CD4-positive, alpha-beta memory T cell (primary cell): Measurements from ENCODE around the gene RCBTB1. TPM values are rescaled to one million over a fixed set of nuclear protein-coding genes. Genes with fewer than 3 reads are reported as not detected.
"Not testable (repeated sequence)": the region's sequence is repeated elsewhere in the genome, so short reads cannot be mapped to it uniquely, and the experiment has no call there.

Experiments
- CTCF ChIA-PET: fragments of 350-600 bp; sonication (Branson Sonifier 250); formaldehyde crosslinking; loops from one replicate; lab custom pipeline; 2021; ENCODE audit warnings: inconsistent platforms; ENCODE audit not compliant: partially characterized antibody; lab: Charles Lee
- POLR2A ChIA-PET: fragments of 350-600 bp; sonication (Branson Sonifier 250); formaldehyde crosslinking; loops from one replicate; lab custom pipeline; 2021; ENCODE audit not compliant: partially characterized antibody; lab: Charles Lee
- DNase-seq, 5 donors: peaks; one replicate each; pipeline versions ENCODE4 v3.0.0 to v3.0.0-alpha.2; 2020 to 2022; ENCODE audit warnings: mixed read lengths in 1 of 5
- H3K27ac ChIP-seq: one replicate; pipeline ENCODE4 v1.7.0; 2013; ENCODE audit warnings: low read depth, low read length
- H3K27me3 ChIP-seq: 2 replicates; pipeline ENCODE4 v1.7.0; 2013; ENCODE audit warnings: mild to moderate bottlenecking, low read length, moderate library complexity; ENCODE audit not compliant: insufficient read depth
- H3K36me3 ChIP-seq: 2 replicates; pipeline ENCODE4 v1.7.0; 2013; ENCODE audit warnings: mild to moderate bottlenecking, low read length, moderate library complexity; ENCODE audit not compliant: insufficient read depth
- H3K4me1 ChIP-seq: 2 replicates; pipeline ENCODE4 v1.7.0; 2013; ENCODE audit warnings: mild to moderate bottlenecking, low read length, moderate library complexity; ENCODE audit not compliant: insufficient read depth
- H3K4me3 ChIP-seq, 2 donors: one replicate each; pipeline ENCODE4 v1.7.0; 2013; ENCODE audit warnings: low read length in 2 of 2, mild to moderate bottlenecking in 1 of 2
- H3K9me3 ChIP-seq, 2 donors: one replicate each; pipeline ENCODE4 v1.7.0; 2013; ENCODE audit warnings: low read length in 2 of 2, control low read depth in 1 of 2; ENCODE audit not compliant: control insufficient read depth in 1 of 2
- H3K27ac Mint-ChIP-seq, 7 donors: one replicate each; pipeline ENCODE4 v1.8.0; 2020 to 2021; ENCODE audit warnings: mixed read lengths in 7 of 7, mild to moderate bottlenecking in 6 of 7, inconsistent platforms in 3 of 7, moderate library complexity in 3 of 7
- H3K27me3 Mint-ChIP-seq, 2 donors: one replicate each; pipeline ENCODE4 v1.8.0; 2020 to 2021; ENCODE audit warnings: mixed read lengths in 2 of 2
- H3K36me3 Mint-ChIP-seq, 2 donors: one replicate each; pipeline ENCODE4 v1.8.0; 2020 to 2021; ENCODE audit warnings: mixed read lengths in 2 of 2, inconsistent platforms in 1 of 2, mild to moderate bottlenecking in 1 of 2
- H3K4me1 Mint-ChIP-seq, 4 donors: one replicate each; pipeline ENCODE4 v1.8.0; 2020 to 2021; ENCODE audit warnings: mixed read lengths in 4 of 4, mild to moderate bottlenecking in 1 of 4
- H3K4me3 Mint-ChIP-seq, 8 donors: one replicate each; pipeline ENCODE4 v1.8.0; 2020 to 2021; ENCODE audit warnings: mixed read lengths in 8 of 8, mild to moderate bottlenecking in 7 of 8, moderate library complexity in 6 of 8, inconsistent platforms in 3 of 8
- H3K9me3 Mint-ChIP-seq, 8 donors: one replicate each; pipeline ENCODE4 v1.8.0; 2020 to 2021; ENCODE audit warnings: mixed read lengths in 8 of 8, mild to moderate bottlenecking in 5 of 8, inconsistent platforms in 3 of 8, moderate library complexity in 1 of 8
- intact Hi-C: fragments of 100-400 bp; cut with micrococcal nuclease; formaldehyde crosslinking; loops from one replicate; pipeline ENCODE4 v1.15.1; 2023
- polyA plus RNA-seq, 2 donors: library from polyadenylated mRNA; unstranded; fragments of 300-500 nt; fragmentation: Illumina TruSeq; gene quantifications; one replicate each; pipeline ENCODE4 v1.2.3, GENCODE V29; 2021
- total RNA-seq, 2 experiments: library from RNA; stranded (reverse); gene quantifications; one replicate each; pipeline ENCODE4 v1.2.3, GENCODE V29; 2021

RCBTB1 gene
- total and polyA plus RNA-seq, 4 experiments from 2014 or later, result 11.2 to 21.3 (median 17.4) TPM

DNA sequence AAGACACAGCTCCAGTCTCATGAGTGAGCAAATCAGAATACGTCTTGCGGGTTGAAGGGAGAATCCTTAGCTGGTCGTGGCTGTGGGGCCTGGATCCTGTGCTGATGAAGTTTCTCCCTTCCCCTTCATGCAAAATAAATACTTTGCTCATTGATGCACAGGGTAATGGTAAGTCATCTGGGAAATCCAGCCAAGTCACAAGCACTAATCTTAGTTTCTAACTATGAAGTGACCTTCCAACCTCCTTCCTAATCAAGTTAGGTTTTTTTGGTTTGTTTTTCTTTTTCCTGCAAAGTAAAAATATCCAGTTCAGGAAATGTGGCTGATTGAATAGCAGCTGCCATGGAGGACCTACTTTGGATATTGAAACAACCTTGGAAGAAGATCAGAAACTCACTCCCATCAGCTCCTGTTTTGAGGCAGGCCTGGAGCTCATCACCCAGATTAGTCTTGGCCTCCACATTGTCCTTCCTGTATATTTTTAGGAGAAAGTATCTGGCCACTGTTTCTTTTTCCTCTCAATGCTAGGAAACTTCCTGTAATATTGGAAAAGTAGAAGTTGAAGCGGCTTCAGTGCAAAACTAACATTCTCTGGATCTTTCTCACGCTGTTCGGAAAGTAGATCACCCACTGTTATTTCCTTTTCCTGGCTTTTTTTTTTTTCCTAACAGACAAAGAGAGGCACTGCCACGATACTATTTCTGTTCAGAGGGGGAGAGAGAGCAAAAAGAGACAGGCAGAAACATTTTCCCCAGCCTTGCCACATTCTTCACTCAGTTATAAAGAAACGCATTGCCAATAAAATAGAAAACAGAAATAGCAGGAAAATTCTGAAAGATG, 30.7 kb upstream of the RCBTB1 start:
- intact Hi-C loops, result no loop called here
- Histone ChIP-seq H3K4me1 (no peaks in the 10 kb centered on the region), H3K4me3 (no peak overlapping the region), H3K36me3 (no peaks in the 10 kb centered on the region), H3K27me3 (no peaks in the 10 kb centered on the region), H3K27ac (no peak overlapping the region), H3K9me3 (no peaks in the 10 kb centered on the region)
- Mint-ChIP-seq H3K36me3 (peaks cover 3 to 6% of the 10 kb centered on the region in 2 donors), H3K4me1 (peaks cover 0 to 3% (median 0%) of the 10 kb centered on the region in 4 donors), H3K9me3 (peaks cover 0 to 14% (median 6%) of the 10 kb centered on the region in 8 donors), H3K27me3 (peaks cover 3 to 4% of the 10 kb centered on the region in 2 donors), H3K4me3 (no peak overlapping the region), H3K27ac (peak overlapping the region in 1 of 7 donors; percentile 4)
- ChIA-PET CTCF (interaction anchor here (1.2 kb wide), 1 partner anchor 9 kb away, joined by 6 read pairs; no protein-coding TSS in a partner anchor), POLR2A (no interaction called here)
- DNase-seq, result no peak

DNA sequence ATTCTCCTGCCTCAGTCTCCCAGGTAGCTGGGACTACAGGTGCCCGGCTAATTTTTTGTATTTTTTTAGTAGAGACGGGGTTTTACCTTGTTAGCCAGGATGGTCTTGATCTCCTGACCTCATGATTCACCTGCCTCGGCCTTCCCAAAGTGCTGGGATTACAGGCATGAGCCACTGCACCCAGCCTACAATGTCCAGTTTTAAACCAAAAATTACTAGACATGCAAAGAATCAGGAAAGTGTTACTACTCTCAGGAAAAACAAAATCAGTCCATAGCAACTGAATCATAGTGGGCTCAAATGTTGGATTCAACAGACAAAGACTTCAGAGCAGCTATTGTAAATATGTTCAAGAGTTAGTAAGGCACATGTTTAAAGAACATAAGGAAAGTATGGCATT, 26.7 kb upstream of the RCBTB1 start:
- intact Hi-C loops, result not testable (repeated sequence)

DNA sequence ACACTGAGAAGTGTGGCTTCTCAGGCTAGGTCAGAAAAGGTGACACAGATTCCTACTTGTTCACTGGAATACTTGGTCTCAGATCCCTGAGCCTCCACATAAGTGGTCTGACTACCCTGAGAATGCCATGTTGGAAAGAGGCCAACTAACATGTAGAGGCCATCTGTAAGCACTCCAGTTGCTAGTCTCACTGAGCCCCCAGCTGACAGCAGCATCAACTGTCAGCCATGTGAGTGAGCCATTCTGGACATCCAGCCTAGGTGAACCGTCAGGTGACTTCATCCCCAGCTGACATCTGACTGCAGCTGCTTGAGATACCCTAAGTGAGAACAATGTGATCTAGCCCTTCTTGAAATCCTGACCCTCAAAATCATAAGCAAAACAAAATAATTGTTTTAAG, 24.8 kb upstream of the RCBTB1 start:
- Mint-ChIP-seq H3K4me3 (peak overlapping the region in 1 of 8 donors; percentile 6), H3K4me1 (peaks cover 2 to 5% (median 3%) of the 10 kb centered on the region in 4 donors)

More for the DNA sequence above, 26.7 kb upstream of the RCBTB1 start:
- not testable (repeated sequence) for H3K4me1 Mint-ChIP-seq, H3K4me3 ChIP-seq, H3K36me3 ChIP-seq, DNase-seq, H3K4me3 Mint-ChIP-seq, H3K27ac ChIP-seq, H3K27me3 Mint-ChIP-seq, H3K36me3 Mint-ChIP-seq, H3K9me3 ChIP-seq, H3K27me3 ChIP-seq, H3K4me1 ChIP-seq, H3K27ac Mint-ChIP-seq
- peaks cover 0 to 14% (median 7%) of the 10 kb centered on the region in 8 donors for H3K9me3 Mint-ChIP-seq
- CTCF ChIA-PET, result interaction anchor here (0.8 to 1.1 kb wide), 4 partner anchors 230 to 317 kb away, joined by 3 to 4 read pairs (median 3); no protein-coding TSS in a partner anchor
- POLR2A ChIA-PET, result interaction anchor here (0.5 kb wide), 1 partner anchor 1517 kb away, joined by 3 read pairs; no protein-coding TSS in a partner anchor

DNA sequence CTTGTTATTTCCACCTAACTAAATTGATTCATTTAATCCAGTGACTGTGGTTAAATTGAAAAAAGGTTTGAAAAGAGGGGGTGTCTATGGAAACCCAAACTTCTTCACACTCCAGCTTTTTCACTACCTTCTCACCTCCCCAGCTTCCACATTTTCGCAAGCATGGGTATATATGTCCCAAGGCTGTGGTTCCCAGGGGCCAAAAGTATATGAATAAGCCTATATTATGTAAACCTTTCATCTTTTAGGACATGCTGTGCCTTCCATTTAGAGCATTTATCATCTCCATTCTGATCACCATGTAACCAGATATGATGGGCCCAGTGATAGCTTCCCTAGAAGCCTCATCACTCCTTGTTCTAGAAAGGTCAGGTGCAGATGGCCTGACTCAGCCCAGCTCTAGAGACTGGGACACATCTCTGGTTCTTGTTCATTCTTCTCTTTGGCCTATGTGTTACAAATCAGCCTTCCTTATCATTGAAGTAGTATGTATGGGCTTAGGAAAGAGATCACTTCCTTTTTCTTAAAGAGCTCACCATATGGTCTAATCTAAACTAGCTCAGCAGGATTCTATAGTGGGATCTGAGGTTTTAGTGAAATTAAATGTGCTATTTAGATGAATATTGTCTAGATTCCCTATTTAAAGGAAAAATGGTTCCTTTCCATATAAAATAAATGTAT, 23.4 kb upstream of the RCBTB1 start:
- ChIA-PET CTCF (interaction anchor here (0.8 to 6.5 kb wide), 11 partner anchors 9 to 498 kb away, joined by 3 to 81 read pairs (median 5); partner anchors contain the start of gene RCBTB1), POLR2A (interaction anchor here (1.7 to 2.3 kb wide), 2 partner anchors 24 to 112 kb away, joined by 4 to 8 read pairs; partner anchors contain the start of genes PHF11 and RCBTB1)
- no peaks in the 10 kb centered on the region for H3K27me3 Mint-ChIP-seq
- H3K27ac ChIP-seq, result no peak overlapping the region
- H3K36me3 Mint-ChIP-seq, result peaks cover 3 to 8% of the 10 kb centered on the region in 2 donors
- intact Hi-C loops, result loop anchor here (5.0 kb wide), 1 partner anchor 184 kb away; the partner anchor contains the start of gene KPNA3
- H3K27ac Mint-ChIP-seq, result no peak overlapping the region
- H3K4me3 Mint-ChIP-seq, result no peak overlapping the region
- H3K27me3 ChIP-seq, result no peaks in the 10 kb centered on the region
- H3K4me1 Mint-ChIP-seq, result peaks cover 2 to 5% (median 3%) of the 10 kb centered on the region in 4 donors
- H3K36me3 ChIP-seq, result no peaks in the 10 kb centered on the region
- H3K9me3 ChIP-seq, result no peaks in the 10 kb centered on the region
- peaks cover 0 to 14% (median 7%) of the 10 kb centered on the region in 8 donors for H3K9me3 Mint-ChIP-seq
- DNase-seq, result no peak
- H3K4me3 ChIP-seq, result no peak overlapping the region
- no peaks in the 10 kb centered on the region for H3K4me1 ChIP-seq

More for the DNA sequence above, 24.8 kb upstream of the RCBTB1 start:
- H3K36me3 ChIP-seq, result no peaks in the 10 kb centered on the region
- H3K27me3 ChIP-seq, result no peaks in the 10 kb centered on the region
- ChIA-PET CTCF (no interaction called here), POLR2A (no interaction called here)
- no peak for DNase-seq
- no peak overlapping the region for H3K27ac ChIP-seq
- no peak overlapping the region for H3K4me3 ChIP-seq
- no peaks in the 10 kb centered on the region for H3K9me3 ChIP-seq
- no peaks in the 10 kb centered on the region for H3K27me3 Mint-ChIP-seq
- peaks cover 3 to 8% of the 10 kb centered on the region in 2 donors for H3K36me3 Mint-ChIP-seq
- no peak overlapping the region for H3K27ac Mint-ChIP-seq
- H3K9me3 Mint-ChIP-seq, result peaks cover 0 to 14% (median 7%) of the 10 kb centered on the region in 8 donors
- no peaks in the 10 kb centered on the region for H3K4me1 ChIP-seq
- intact Hi-C loops, result no loop called here

DNA sequence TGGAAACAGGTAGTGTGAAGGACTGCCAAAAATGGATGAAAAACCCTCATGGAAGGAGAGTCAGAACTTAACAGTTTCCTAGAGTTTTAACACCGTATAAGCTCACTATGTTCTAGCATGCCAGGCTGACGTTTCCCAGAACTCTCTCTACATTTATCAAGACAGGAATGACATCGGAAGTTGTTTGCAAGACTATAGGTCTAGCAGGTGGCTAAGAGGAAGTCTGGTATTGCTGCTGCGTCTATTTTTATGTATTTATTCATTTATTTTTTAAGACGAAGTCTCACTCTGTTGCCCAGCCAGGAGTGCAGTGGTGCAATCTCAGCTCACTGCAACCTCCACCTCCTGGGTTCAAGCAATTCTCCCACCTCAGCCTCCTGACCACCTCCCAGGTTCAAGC, 22.4 kb upstream of the RCBTB1 start:
- DNase-seq, result no peak
- Histone ChIP-seq H3K27ac (no peak overlapping the region), H3K4me1 (no peaks in the 10 kb centered on the region), H3K27me3 (no peaks in the 10 kb centered on the region), H3K36me3 (no peaks in the 10 kb centered on the region), H3K4me3 (no peak overlapping the region), H3K9me3 (no peaks in the 10 kb centered on the region)
- Mint-ChIP-seq H3K4me3 (no peak overlapping the region), H3K27me3 (no peaks in the 10 kb centered on the region), H3K36me3 (peaks cover 3 to 8% of the 10 kb centered on the region in 2 donors), H3K4me1 (peaks cover 2 to 5% (median 3%) of the 10 kb centered on the region in 4 donors), H3K9me3 (peaks cover 0 to 14% (median 7%) of the 10 kb centered on the region in 8 donors), H3K27ac (no peak overlapping the region)
- intact Hi-C loops, result loop anchor here (1.0 to 5.0 kb wide), 7 partner anchors 111 to 367 kb away; partner anchors contain the start of gene KPNA3
- CTCF ChIA-PET, result interaction anchor here (1.1 to 6.5 kb wide), 13 partner anchors 8 to 368 kb away, joined by 3 to 81 read pairs (median 6); partner anchors contain the start of genes CAB39L, RCBTB1 and SETDB2
- POLR2A ChIA-PET, result interaction anchor here (1.7 to 2.3 kb wide), 2 partner anchors 23 to 111 kb away, joined by 4 to 8 read pairs; partner anchors contain the start of genes PHF11 and RCBTB1

DNA sequence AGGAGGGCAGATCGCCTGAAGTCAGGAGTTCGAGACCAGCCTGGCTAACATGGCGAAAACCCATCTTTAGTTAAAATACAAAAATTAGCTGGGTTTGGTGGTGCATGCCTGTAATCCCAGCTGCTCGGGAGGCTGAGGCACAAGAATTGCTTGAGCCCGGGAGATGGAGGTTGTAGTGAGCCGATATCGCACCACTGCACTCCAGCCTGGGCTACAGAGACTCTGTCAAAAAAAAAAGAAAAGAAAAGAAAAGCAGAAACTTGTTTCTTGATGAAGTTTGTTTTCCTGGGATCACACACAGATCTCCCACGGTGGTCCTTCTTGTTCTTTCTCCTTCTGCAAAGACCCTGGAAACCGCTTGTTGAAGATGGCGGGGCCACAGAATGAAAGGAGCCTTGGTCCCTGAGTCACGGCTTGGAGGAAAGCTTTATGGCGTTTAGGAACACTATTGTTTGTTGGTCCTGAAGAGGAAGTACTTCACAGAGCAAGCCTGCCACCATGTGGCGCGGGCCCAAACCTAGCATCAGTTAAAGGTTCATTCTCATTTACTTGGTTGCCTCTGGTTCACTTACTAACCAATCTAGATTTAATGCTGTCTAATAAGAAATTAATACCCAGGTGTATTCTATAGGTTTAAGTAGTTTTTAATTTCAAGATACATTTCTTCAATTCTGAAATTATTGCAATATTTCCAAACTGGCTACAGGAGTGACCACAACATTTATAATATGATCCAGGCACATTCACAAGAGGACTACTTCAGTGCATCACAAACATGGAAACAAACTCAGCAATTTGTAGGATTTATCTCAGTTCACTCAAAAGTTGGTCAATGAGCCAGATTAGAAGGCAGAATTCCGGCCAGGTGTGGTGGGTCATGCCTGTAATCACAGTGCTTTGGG, 21.6 kb upstream of the RCBTB1 start:
- Histone ChIP-seq H3K27me3 (no peaks in the 10 kb centered on the region), H3K36me3 (no peaks in the 10 kb centered on the region), H3K4me3 (peak overlapping the region in 1 of 2 donors; percentile 13), H3K9me3 (no peaks in the 10 kb centered on the region), H3K4me1 (no peaks in the 10 kb centered on the region), H3K27ac (no peak overlapping the region)
- intact Hi-C loops, result loop anchor here (1.0 to 5.0 kb wide), 7 partner anchors 110 to 367 kb away; partner anchors contain the start of gene KPNA3
- ChIA-PET POLR2A (interaction anchor here (0.5 to 2.3 kb wide), 6 partner anchors 93 to 401 kb away, joined by 3 to 8 read pairs (median 3); partner anchors contain the start of genes CAB39L, PHF11 and SETDB2), CTCF (interaction anchor here (0.6 to 6.5 kb wide), 36 partner anchors 9 to 1462 kb away, joined by 3 to 81 read pairs (median 4); partner anchors contain the start of genes CAB39L, EBPL, PHF11 and RCBTB1)
- H3K9me3 Mint-ChIP-seq, result peaks cover 0 to 8% (median 6%) of the 10 kb centered on the region in 8 donors
- peaks cover 3 to 8% of the 10 kb centered on the region in 2 donors for H3K36me3 Mint-ChIP-seq
- H3K27ac Mint-ChIP-seq, result peak overlapping the region in 6 of 7 donors; percentile 22 to 95 (median 72)
- DNase-seq, result peak; percentile 72 to 78 (median 77)
- H3K4me3 Mint-ChIP-seq, result peak overlapping the region; percentile 82 to 95 (median 89)
- peaks cover 2 to 5% (median 3%) of the 10 kb centered on the region in 4 donors for H3K4me1 Mint-ChIP-seq
- no peaks in the 10 kb centered on the region for H3K27me3 Mint-ChIP-seq
